ENCODE measurements around the gene TOMM6.

TOMM6 gene

DNA sequence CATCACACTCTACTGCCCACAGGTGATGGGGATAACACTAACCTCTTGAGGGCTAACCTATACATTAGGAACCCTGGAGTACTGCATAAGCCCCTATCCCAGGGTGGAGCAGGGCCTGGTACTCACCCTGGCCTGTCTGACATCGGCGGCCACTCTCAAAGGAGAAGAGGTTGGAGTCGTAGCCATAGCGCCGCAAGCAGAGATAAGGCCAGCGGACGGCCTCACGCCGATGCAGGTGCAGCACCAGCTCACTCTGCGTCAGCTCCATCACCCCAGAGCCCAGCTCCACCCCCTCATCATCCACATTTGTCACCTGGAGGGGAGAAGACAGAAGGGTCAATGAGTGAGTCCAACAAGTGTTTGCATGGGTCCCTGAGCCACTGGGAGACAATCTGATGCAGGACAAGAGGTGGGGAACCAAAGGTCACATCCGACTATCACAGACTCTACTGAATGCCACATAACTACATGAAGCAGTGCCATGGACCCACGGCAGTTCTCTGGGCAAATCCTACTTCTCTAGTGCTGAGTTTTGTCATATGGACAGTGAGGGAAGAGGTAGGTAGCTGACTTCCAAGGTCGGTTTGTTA is 12.1 kb upstream of the TOMM6 start:
- Mint-ChIP-seq H3K27me3 (ENCODE audit: low read depth) (no peaks in the 10 kb centered on the region), H3K4me1 (peaks cover 5% of the 10 kb centered on the region), H3K4me3 (no peak overlapping the region), H3K27ac (no peak overlapping the region), H3K9me3 (no peaks in the 10 kb centered on the region), H3K36me3 (ENCODE audit: low read depth) (peaks cover 41% of the 10 kb centered on the region)
- TF ChIP-seq, protein P1, sequence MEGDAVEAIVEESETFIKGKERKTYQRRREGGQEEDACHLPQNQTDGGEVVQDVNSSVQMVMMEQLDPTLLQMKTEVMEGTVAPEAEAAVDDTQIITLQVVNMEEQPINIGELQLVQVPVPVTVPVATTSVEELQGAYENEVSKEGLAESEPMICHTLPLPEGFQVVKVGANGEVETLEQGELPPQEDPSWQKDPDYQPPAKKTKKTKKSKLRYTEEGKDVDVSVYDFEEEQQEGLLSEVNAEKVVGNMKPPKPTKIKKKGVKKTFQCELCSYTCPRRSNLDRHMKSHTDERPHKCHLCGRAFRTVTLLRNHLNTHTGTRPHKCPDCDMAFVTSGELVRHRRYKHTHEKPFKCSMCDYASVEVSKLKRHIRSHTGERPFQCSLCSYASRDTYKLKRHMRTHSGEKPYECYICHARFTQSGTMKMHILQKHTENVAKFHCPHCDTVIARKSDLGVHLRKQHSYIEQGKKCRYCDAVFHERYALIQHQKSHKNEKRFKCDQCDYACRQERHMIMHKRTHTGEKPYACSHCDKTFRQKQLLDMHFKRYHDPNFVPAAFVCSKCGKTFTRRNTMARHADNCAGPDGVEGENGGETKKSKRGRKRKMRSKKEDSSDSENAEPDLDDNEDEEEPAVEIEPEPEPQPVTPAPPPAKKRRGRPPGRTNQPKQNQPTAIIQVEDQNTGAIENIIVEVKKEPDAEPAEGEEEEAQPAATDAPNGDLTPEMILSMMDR (IDR thresholded peaks at IDR 0.05; ENCODE audit: unreplicated experiment in 3 of 3) = no peak

DNA sequence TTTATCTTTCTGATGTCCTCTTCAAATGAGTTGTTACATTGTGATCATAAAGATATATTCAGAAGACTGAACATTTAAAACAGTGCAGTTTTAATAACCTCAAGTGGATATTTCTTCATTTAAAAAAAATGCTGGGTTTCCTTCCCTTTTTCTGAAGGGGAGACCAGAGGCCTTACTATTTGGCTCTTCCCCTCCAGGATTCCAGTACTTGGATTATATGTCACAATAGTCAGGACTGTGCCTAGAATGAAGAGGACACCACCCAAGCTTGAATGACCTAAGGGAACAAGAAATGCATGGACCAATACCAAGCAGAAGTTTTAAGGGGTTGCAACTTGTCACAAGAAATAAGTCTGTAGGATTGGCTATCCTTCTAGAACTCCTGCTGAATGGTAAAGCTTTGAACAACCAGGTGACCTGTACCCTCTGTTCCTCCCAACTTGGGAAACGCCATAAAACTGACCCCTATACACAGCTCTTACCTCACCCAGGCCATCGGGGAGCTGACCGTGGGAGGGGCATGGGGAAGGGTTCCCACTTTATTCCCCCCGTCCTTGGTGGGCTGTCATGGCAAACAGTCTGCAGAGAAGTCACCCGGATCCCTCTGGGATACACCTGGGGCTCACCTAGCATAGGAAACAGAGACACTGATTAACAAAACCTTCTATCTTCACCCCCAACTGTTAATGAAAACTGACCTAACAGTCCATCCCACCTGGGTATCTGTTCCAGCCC is 9.8 kb upstream of the TOMM6 start:
- Mint-ChIP-seq H3K9me3 (no peaks in the 10 kb centered on the region), H3K36me3 (ENCODE audit: low read depth) (peaks cover 24% of the 10 kb centered on the region), H3K27ac (no peak overlapping the region), H3K4me3 (peak overlapping the region; percentile 93 to 95 (median 94)), H3K27me3 (ENCODE audit: low read depth) (no peaks in the 10 kb centered on the region), H3K4me1 (peaks cover 15% of the 10 kb centered on the region)
- TF ChIP-seq, protein P1 (IDR thresholded peaks at IDR 0.05; ENCODE audit: unreplicated experiment in 3 of 3) = no peak

DNA sequence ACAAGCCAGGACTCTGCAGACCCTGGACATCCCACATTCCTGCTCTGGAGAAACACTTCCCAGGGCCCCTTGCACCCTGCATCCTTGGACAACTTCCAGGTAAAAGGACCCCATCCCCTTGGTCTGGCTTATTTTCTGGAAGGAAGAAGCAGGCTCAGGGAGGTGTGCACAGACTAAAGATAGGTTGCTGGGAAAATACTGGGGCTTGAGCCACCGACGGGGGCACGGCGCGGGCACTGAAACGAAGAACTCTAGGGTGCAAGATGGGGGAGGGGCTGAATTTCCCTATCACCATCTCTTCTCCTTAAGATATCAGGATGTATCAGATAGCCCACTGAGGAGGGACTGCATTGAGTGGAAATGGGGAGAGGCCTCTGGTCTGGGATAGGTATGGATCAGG is 8.6 kb upstream of the TOMM6 start:
- Mint-ChIP-seq H3K27ac (peak overlapping the region; percentile 61 to 81 (median 80)), H3K9me3 (no peaks in the 10 kb centered on the region), H3K36me3 (ENCODE audit: low read depth) (peaks cover 23% of the 10 kb centered on the region), H3K4me3 (peak overlapping the region; percentile 93 to 95 (median 94)), H3K4me1 (peaks cover 17% of the 10 kb centered on the region), H3K27me3 (ENCODE audit: low read depth) (no peaks in the 10 kb centered on the region)
- TF ChIP-seq, protein P1 (IDR thresholded peaks at IDR 0.05; ENCODE audit: unreplicated experiment in 3 of 3) = no peak

DNA sequence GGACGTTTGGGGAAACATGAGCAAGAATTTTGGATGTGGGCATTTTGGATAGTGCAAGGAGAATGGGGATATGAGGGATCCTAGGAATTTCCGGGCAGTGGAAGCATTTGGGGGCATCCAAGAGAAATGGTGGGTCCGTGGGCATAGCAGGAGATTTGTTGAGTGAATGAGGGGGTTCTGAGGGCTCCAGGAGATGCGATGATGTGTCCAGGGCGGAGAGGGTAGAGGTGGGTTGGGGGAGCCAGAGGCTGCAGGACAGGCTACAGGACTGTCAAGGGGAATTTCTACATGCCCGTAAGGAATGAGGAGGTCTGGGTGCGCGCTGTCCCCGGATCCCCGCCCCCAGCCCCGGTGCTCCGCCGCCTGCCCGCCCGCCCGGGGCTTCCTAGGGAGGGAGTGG is 8.2 kb upstream of the TOMM6 start:
- Mint-ChIP-seq H3K4me3 (peak overlapping the region; percentile 93 to 95 (median 94)), H3K36me3 (ENCODE audit: low read depth) (peaks cover 19% of the 10 kb centered on the region), H3K27ac (peak overlapping the region; percentile 61 to 81 (median 80)), H3K4me1 (peaks cover 19% of the 10 kb centered on the region), H3K27me3 (ENCODE audit: low read depth) (no peaks in the 10 kb centered on the region), H3K9me3 (no peaks in the 10 kb centered on the region)
- TF ChIP-seq, protein P1 (IDR thresholded peaks at IDR 0.05; ENCODE audit: unreplicated experiment in 3 of 3) = no peak

DNA sequence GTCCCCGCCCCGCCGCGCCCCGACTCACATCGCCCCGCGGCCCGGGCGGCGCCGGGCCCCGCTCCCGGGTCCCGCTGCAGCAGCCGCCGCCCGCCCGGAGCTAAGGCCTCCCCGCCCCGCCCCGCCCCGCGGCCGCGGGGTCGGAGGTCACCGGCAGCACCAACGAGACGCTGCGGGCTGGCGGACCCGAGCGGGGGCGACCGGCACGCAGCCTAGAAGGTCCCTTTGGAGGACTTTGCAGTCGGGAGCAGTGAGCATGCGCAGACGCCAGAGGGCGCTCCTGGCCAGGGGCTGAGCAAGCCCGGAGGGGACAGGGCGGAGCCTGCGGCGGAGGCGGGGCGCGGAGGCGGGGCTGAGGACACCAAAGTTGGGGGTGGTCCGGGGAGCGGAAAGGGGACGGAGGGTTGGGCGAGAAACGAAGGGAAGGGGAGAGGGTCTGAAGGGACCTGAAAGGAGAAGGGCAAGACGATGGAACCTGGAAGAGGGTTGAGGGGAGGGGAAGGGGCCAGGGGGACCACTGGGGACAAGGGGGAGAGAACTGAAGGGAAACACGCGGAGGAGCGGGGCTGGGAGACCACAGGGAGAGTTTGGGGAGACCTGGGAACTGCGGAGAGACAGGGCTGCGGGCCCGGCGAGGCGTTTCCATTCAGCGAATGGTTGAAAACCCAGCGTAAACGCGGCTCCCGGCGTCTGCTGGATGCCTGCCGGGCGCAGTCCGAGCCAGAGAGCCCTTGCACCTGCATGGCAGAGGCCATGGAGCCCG is 7.5 kb upstream of the TOMM6 start, which contains the start of gene FRS3:
TSS of gene FRS3 (minus strand) at position 113 of the 763 bp plus-strand sequence. CDS start 2,913 bp downstream, outside the sequence.
- TF ChIP-seq, protein P1 (IDR thresholded peaks at IDR 0.05; ENCODE audit: unreplicated experiment in 3 of 3) = peak; percentile 84 to 92 (median 87)
- Mint-ChIP-seq H3K27ac (peak within 1 kb of the TSS; percentile 87 to 95 (median 92)), H3K4me1 (peaks cover 22% of the 10 kb centered on the region), H3K4me3 (peak within 1 kb of the TSS; percentile 93 to 95 (median 94)), H3K27me3 (ENCODE audit: low read depth) (no peaks in the 10 kb centered on the region), H3K9me3 (no peaks in the 10 kb centered on the region), H3K36me3 (ENCODE audit: low read depth) (peaks cover 13% of the 10 kb centered on the region)

Data from nephron (organoid).